HG03457 (cell line): Measurements from ENCODE around the gene VSTM4.

ENCODE experiments used
- ATAC-seq: cut with Tn5 transposase; IDR thresholded peaks from one replicate; pipeline ENCODE4 v1.9.1; 2021; ENCODE audit warnings: moderate number of reproducible peaks; ENCODE audit not compliant: unreplicated experiment

VSTM4 gene

DNA sequence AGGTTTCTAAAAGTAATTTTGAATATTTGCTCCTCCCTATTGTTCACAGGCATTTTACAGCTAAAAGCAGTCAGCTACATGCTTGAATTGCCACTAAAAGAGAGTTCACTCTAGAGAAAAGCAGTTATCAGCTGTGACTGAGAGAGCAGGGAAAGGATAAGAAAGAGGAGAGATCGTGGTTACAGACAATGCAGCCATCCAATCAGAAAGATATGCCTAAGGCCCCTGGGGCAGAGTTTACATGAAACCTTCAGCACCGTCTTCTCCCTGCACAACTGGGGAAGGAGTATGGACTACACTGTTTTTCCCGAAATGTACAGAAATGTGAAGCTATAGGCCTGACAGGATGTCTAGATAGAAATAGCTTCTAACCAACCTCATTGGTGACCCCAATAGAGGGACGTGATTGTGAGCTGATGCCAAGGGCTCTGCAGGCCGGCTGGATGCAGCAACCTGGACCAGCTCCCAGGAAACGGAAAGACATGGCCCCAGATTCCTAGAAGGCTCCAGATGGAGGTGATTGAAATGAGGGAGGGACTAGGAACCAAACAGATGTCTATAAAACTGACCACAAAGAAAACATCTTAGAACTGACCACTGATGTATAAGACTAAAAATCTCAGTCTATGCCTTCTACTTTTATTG, 3.2 kb upstream of the VSTM4 start:
- ATAC-seq, result no peak

DNA sequence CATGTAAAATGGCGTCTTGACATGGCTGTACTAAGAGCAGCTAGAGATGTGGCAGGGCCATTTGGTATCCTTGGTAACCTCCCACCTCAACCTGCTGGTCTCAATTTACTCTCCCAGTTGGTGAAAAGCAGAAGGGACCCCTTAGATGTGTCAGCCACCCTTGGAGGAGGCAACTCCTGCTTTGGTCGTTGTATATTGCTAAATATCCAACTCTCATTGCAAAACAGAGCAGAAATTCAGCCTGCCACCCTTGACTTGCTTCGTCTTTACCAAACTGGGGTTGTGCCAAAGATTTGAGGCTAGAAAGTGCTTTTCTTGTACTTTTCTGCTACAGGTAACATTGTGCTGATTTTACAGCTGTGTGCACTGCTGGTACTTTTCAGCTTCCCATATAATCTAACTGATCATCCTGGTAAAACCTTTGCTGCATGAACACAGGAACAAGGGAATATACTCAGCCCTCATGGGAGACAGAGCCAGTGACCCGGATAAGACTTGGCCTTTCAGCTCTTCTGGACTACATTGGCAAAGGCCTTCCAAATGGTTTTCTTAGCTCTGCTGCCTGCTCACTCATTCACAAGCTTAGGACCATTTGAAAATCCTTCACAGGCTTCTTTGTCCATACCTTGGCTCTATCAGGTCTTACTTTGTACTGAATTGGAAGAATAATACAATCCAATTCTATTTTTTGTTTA, 2.2 kb upstream of the VSTM4 start:
- ATAC-seq, result no peak

DNA sequence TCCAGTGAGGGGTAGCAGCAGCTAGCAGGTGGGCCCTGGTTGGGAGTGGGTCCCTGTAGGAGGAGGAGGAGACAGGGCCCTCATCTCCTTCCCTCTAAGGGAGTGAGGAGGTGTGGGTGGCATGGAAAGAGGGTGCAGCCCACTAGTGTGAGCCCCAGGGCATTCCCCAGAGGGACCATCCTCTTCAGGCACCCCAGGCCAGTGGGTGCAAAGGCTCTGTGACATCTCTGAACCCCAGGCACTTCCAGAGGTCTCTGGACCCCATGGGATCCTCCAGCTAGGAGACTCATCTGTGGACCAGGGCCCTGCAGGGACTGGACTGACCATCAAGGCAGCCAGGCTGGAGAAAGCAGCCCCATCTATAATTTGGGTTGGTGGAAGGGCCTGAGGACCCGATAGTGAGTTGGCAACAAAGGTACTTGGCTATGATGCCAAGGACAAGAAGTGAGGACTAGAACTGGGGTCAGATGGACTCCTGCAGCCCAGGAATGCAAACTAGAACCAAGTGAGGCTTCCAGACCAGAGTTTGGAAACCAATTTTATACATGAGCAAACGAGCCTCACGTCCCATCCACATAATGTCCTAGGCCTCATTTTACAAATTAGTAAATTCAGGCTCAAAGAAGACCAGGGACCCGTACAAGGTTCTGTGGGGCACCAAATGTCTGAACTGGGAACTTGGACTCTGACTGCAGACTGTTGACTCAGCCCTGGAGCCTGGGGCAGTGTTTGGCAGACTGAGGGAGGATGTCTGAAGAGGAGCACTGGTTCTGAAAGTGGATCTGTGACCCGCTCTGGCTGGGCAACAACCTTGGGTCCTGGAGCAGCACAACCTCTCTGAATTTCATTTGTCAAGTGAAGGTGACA, 1.4 kb upstream of the VSTM4 start:
- ATAC-seq, result no peak

DNA sequence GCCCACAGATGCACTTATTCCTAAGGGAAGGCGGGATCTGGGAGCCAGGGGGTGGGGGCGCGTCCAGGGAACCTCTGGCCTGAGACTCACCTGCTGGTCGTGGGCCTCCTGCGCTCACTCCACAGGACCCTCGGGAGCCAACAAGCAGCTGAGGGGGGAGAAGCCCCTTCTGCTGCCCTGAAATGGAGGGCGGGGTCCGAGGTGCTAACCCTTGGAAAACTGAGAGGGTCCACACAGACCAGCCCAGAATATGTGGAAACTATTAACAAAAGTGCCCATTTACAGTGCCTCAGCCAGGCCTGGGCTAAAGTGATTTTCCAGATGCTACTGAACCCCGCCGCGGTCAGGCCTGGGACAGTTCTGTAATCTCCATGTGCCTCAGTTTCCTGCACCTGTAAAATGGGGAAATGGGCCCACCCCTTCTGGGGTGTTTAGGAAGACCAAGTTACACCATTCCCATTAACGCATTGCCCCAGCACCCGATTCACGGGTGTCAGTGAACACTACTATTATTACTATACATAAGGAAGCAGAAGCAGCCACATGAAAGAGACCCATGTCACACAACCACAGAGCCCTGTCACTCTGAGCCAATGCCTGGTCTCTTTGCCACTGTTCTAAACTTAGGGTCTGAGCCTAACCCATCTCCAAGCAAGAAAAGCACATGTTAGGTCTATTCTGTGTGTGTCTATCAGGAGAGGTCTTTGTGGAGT, 630 bp upstream of the VSTM4 start:
- ATAC-seq, result no peak

DNA sequence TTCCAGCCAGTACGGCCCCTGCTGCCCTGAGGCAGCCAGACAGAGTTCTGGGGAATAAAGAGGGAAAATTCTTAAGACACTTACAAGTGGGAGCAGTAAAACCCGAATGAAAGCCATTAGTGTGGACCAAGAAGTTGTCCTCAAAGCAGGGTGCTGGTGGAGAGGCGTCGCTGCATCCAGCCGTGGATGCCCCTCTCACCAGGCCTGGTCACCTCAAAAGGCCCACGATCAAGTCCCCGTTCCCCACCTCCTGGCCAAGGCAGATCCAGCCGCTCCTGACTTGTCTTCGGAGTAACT, 656 bp downstream of the VSTM4 start:
- ATAC-seq, result no peak

DNA sequence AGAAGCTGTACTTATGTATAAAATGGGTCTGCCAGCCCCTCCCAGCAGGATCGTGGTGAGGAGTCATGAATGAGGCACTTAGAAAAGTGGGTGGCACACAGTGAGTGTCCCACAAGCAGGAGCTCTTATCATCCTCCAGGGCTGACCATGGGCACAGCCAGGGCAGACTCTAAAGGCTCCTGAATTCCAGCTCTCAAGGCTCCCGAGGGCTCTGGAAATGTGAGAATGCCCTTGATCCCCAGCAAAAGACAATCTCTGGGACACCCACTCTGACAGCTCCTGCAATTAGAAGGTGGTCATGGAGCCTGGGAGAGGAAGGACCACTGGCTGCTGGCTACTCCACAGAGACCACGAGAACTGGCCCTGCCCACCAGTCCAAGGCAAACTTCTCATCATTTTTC, 1.6 kb downstream of the VSTM4 start:
- ATAC-seq, result no peak

DNA sequence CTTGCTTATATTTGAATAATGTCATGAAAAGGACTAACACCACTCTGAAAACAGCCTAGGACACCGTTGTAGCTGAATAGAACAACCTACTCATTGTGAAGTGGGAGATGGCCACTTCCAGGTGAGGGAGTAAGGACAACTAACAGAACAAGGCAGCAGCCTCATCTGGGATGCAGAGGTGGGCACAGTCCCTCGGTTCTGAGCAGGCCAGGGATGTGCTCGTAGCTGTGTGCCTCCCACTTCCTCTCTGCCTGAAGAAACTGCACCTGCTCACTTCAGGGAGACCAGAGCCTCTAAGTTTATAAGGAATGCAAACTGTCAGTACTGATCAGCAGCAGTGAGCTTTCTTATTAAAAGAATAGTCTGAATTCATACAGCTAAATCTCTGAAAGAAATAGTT, 2.5 kb downstream of the VSTM4 start:
- no peak for ATAC-seq

DNA sequence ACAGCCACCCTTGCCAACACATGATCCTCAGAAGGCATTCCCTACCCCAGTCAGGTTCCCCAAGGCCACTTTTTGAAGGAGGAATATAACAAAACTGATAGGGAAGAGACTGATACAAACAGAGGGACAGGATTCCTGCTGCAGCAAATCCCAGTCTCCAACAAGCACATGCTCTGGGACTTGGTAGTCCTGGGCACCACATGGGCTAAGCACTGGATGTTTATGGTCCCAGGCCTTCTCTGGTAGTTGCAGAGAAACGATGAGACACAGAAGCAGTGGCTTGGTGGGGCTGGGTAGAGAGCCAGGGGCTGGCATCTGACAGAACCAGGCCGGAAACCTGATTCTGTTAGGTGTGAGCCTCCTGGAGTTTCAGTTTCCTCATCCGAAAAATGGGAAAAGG, 3.2 kb downstream of the VSTM4 start:
- no peak for ATAC-seq

DNA sequence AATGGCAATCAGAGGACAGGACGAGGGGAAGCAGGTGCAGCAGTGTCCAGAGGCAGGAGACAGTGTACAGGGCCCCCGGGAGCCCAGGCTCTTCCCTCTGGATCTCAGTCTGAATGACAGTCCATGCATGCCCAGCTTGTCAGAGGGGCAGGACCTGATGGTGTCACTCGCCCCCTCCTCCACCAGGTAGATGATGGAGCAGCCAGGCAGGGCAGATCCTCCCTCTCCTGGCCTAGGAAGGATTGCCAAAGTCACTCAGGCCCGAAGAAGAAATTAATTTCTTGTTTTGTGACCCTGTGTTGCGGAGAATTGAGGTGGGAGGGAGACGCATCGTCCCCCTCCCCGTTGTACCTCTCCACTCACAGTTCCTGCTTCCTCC, 4.0 kb downstream of the VSTM4 start:
- no peak for ATAC-seq

DNA sequence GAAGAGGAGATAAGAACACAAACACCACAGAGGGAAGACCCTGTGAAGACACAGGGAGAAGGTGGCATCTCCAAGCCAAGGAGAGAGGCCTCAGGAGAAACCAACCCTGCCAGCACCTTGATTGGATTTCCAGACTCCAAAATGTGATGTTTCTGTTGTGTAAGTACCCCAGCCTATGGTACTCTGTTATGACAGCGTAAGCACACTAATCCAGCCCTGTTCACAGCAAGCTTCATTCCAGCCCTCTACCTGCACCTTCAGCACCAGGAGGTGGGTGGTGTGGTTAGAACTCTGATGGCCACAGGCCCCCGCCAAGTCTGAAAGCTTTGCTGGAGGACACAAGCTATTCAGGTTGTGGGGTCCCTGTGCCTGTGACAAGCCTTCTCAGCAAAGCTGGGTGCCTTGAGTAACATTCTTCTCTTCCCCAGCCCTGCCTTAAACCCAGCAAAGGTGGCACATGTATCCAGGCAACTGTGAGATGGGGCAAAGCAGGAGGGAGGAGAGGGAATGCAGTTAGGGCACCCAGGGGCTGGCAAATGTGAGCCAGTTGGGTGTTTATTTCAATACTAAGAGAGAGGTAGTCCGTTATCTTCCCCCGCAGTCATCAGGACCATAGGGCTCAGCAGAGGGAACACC, 4.5 kb downstream of the VSTM4 start:
- no peak for ATAC-seq

DNA sequence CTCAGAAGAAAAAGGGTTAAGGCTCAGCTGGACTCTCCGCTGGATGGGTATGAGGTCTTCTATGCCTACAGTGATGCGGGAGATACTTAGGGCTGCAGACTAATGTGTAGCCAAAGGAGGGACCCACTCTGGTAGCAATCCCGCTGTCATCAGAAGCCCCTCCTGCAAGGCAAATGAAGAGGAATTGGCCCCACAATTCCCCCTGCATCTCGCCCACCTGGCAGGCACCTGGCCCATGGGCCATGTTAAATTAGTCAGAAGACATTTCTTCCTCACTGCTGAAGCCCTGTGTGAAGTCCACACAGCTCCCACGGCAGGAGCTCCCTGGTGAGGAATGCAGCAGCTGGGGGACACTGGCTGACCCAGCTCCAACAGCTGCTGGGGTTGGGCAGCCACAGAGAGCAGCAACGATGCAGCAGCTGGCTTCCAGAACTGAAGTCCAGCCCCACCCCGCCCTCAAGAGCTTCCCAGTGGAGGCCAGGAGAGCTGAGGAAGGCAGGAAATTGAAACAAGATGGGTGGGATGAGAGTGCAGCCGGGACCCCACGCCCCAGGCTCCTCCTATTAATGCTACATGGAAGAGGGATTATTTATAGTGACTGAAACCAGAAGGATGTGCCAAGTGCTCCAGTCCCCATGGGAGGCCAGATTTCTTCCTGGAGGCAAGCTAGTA, 5.5 kb downstream of the VSTM4 start:
- no peak for ATAC-seq

DNA sequence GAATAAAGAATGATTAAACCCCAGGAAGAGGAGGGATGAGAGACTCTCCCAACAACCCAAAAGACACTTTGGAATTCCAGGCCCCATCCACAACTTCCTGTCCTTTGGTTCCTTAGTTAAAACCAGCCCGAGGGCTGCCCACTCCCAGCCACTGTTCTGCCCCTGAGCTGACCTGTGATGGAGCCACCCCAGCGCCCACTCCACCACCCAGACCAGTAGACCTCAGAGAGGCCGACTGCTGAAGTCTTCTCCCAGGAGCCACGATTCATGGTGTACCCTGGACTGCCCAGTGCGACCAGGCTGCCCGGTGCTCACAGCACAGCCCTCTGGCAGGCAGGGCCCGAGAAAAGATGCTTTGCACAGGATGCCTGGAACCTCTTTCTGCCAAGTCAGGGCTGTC, 6.7 kb downstream of the VSTM4 start:
- no peak for ATAC-seq

DNA sequence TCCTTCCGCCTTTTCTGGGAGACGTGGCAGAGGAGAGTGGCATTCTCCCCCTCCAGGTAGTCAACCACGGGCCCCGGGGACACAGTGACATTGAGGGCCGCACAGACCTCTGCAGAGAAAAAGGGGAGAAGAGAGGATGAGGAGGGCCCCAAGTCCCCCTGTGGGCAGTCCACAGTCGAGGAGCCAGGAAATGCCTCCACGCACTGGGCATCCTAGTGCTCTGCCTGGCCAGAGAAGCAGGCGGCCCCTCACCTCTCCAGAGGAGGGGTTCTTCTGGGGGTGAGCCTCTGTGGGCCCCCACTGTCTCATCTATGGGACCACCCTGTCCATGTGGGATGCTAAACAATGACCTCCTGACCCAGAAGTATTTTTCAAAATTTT, 7.4 kb downstream of the VSTM4 start:
- no peak for ATAC-seq

DNA sequence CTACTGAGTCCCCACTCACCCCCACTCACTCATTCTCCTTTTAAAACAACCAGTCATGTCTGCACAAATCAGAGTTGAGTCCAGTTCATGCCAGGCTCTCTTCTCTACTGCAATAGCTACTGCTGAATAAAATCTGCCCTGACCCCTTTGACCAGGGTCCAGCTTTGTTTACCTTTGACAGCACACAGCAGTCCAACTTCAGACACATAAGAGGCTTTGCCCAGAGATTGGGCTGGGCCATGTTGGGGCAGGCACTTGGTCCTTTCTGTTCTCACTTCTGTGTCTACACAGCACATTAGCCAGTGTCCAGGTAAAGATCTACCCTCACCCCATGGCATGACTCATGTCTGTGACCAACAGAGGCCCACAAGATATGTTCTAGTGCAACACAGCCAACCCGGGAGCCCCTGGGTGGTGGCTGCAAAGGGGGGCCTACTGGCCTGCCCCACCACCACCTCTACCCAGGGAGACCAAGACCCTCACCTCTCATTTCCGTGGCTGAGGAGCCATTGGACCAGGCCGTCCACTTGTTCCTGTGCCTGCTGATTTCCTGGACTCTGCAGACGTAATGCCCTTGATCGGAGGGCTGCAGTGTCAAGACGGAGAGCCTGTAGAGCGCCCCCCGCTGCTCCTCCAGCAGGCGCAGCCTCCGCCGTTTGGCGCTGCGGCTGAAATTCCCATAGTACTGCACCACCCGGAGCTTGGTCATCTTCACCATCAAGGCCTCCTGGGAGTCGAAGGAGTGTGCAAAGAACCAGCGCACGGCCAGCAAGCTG, 8.0 kb downstream of the VSTM4 start:
- no peak for ATAC-seq

DNA sequence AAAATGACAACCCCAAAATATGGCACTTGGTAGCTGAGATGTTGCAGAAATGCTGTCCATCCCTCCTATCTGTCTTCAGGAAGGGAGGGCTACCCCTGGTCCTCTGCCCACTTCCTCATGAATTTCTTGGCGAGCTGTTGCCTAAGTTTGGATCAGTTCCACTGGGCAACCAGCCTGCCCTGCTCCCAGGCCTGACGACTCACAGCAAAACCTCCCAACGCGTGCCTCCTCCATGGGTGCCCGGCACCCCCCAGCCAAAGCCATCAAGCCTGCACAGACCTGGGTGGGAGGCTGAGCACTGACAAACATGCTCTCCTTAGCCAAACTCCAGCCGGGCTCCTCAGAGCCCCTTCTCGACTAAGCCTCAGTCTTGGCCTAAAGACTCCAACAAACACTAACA, 8.9 kb downstream of the VSTM4 start:
- no peak for ATAC-seq

DNA sequence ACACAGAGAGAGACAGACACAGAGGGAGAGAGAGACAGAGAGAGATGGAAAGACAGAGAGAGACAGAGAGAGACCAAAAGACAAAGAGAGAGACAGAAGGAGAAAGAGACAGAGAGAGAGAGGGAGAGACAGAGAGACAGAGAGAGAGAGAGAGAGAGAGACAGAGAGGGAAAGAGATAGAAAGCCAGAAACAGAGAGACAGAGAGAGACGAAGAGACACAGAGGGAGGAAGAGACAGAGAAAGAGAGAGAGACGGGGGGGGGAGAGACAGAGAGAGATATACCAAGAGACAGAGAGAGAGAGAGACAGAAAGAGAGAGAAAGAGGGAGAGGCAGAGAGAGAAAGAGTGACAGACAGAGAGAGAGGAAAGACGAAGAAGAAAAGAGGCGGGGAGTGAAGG, 10.2 kb downstream of the VSTM4 start:
- no peak for ATAC-seq

DNA sequence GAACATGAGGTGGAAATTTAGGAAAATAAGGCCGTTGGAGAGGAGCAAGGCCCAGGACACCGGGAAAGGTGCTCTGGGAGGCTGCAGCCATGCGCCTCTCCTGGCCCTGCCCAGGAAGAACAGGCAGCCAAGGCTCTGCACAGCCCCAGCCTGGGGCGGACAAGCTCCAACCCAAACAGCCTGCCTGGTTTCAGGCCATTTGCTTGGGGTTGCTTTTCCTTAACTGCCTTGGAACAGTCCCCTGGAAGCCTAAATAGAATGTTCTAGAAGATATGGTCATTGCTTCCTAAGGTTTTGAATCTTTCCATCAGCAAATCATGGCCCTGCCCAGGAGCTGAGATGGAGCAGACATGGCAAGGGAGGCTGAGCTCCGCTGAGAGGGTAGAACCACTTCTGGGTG, 11.0 kb downstream of the VSTM4 start:
- no peak for ATAC-seq

DNA sequence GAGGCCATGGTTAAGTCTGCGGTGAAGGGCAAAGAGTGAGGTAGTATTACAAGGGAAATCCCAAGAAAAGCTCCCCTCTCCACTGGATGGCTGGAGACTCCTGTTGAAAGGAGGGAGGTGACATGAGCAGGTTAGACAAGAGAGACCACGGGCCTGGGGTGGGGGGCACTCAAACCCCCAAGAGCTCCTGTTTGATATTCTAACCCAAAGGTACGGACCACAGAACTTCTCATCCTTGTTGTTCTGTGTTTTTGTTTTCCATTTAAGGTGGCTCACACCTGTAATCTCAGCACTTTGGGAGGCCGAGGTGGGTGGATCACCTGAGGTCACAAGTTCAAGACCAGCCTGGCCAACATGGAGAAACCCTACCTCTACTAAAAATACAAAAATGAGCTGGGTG, 11.6 kb downstream of the VSTM4 start:
- ATAC-seq, result no peak

DNA sequence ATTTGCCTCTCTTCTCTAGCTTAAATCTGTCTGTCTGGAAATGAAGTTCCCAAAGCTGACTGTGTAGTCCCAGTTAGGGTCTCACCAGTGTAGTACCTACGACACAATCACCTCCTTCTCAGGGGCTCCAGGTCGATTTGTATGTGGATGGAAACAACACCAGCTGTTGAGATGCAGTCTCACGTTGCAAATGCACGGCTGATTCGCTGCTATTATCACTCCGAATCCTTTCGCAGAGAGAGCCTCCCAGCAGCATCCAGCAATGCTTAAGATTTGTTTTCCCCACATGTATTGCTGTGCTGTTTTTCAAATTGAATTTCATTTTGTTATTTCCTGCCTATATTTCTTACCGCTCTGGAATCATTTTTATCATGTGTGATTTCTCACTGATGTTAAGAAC, 16.3 kb downstream of the VSTM4 start:
- ATAC-seq, result no peak

DNA sequence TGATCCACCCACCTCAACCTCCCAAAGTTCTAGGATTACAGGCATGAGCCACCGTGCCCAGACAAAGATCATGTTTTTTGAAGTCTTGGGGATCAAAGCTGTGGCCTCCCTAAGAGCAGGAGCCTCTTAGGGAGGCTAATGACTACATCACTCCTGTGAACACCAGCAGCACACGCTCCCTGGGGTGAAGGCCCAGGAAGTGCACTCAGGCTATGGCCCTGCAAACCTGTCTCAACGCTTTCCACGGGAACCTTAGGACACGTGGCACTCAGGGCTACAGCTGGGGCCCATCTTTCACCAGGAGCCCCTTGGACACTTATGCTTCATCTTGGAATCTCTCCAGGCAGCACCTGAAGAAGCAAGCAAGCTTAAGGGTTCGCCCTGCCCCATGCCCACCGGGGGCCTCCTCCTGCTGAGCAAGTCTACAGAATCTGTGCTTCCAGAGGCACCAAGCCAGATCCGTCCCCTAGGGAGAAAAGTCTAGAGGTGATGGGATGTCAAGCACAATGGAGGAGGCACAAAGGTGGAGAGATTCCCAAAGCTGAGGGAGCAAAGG, 18.4 kb downstream of the VSTM4 start:
- no peak for ATAC-seq
